Measurements from ENCODE around the gene ADGRG2. TPM values are rescaled to one million over a fixed set of nuclear protein-coding genes. Genes with fewer than 3 reads are reported as not detected.

ADGRG2 gene
- total and polyA plus RNA-seq, 2 donors (not counting 1 experiment from before 2014, with no cell fraction given): not detected

GRCh38 chrX:19096586-19096985, 25.7 kb downstream of the ADGRG2 start:
- no peak for ATAC-seq (ENCODE audit: low read depth)
- Histone ChIP-seq H3K27ac (ENCODE audit: low read length in 2 of 2) (no peak overlapping the region), H3K9me3 (ENCODE audit: control extremely low read depth in 1 of 3, control insufficient read depth in 2 of 3, insufficient read depth in 1 of 3, low read length in 2 of 3) (no peaks in the 10 kb centered on the region), H3K27me3 (replicated peaks in 1 of 4; ENCODE audit: control extremely low read depth in 1 of 4, control insufficient read depth in 3 of 4, insufficient read depth in 4 of 4, low read length in 3 of 4) (no peaks in the 10 kb centered on the region), H3K4me3 (ENCODE audit: control extremely low read depth in 1 of 5, extremely low read depth in 1 of 5, insufficient read depth in 1 of 5, low read depth in 2 of 5, low read length in 4 of 5) (no peak overlapping the region), H3K36me3 (replicated peaks in 1 of 2; ENCODE audit: control extremely low read depth in 1 of 2, control insufficient read depth in 1 of 2, extremely low read depth in 1 of 2, insufficient read depth in 2 of 2, low read length in 1 of 2) (no peaks in the 10 kb centered on the region), H3K79me2 (ENCODE audit: control insufficient read depth, insufficient read depth, low read length) (no peaks in the 10 kb centered on the region), H2AFZ (ENCODE audit: insufficient read depth, low read depth, low read length, poor library complexity, severe bottlenecking) (no peak overlapping the region), H3K4me1 (ENCODE audit: control insufficient read depth in 2 of 2, insufficient read depth in 2 of 2, low read length in 2 of 2) (no peaks in the 10 kb centered on the region), H4K20me1 (ENCODE audit: control insufficient read depth, insufficient read depth, low read length, poor library complexity, severe bottlenecking) (no peaks in the 10 kb centered on the region), H3K4me2 (replicated peaks; ENCODE audit: low read depth, low read length, poor library complexity, severe bottlenecking) (no peak overlapping the region), H3K9ac (ENCODE audit: low read length) (no peak overlapping the region)
- ChIA-PET POLR2A (no interaction called here), CTCF (no interaction called here)
- no peaks in the 10 kb centered on the region for H3K4me1 Mint-ChIP-seq
- H3K27me3 Mint-ChIP-seq: no peaks in the 10 kb centered on the region
- H3K9me3 Mint-ChIP-seq (ENCODE audit: insufficient read depth): no peaks in the 10 kb centered on the region
- 60% methylated on average over 2 of the region's 2 CpGs for WGBS (ENCODE audit: insufficient coverage)
- no peak overlapping the region for H3K4me3 Mint-ChIP-seq
- intact Hi-C loops (cut with micrococcal nuclease): no loop called here
- DNase-seq: no peak
- TF ChIP-seq CTCF (IDR thresholded peaks at IDR 0.05): no peak
- TF ChIP-seq EZH2 (IDR thresholded peaks at IDR 0.05; ENCODE audit: borderline replicate concordance, insufficient read depth, low read depth, low read length, poor library complexity, severe bottlenecking): no peak
- H3K27ac Mint-ChIP-seq: no peak overlapping the region

DNA sequence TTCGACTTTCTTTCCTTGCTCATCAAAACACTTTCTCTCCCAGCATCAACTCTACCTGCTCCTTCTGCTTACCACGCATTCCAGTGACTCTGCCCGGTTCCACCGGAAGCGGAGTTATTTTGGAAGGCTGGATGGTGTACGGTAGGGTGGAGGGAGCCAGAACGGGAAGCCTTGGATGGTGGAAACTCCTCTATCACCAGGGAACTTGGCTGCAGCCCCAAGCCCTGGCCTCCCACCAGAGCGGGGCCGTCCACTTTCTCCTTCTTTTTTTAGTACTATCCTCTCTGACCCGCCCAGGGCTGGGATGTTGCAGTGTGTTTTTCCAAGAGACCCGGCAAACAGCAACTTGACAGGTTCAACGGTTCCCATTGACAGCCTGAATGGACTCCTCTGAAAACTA, 27.6 kb downstream of the ADGRG2 start:
- CTCF ChIA-PET: no interaction called here
- Histone ChIP-seq H3K79me2 (ENCODE audit: control insufficient read depth, insufficient read depth, low read length) (no peaks in the 10 kb centered on the region), H3K4me2 (replicated peaks; ENCODE audit: low read depth, low read length, poor library complexity, severe bottlenecking) (no peak overlapping the region), H3K27ac (ENCODE audit: low read length in 2 of 2) (no peak overlapping the region), H3K9ac (ENCODE audit: low read length) (no peak overlapping the region), H3K4me3 (ENCODE audit: control extremely low read depth in 1 of 5, extremely low read depth in 1 of 5, insufficient read depth in 1 of 5, low read depth in 2 of 5, low read length in 4 of 5) (no peak overlapping the region), H4K20me1 (ENCODE audit: control insufficient read depth, insufficient read depth, low read length, poor library complexity, severe bottlenecking) (no peaks in the 10 kb centered on the region), H3K9me3 (ENCODE audit: control extremely low read depth in 1 of 3, control insufficient read depth in 2 of 3, insufficient read depth in 1 of 3, low read length in 2 of 3) (peaks cover 0 to 8% (median 0%) of the 10 kb centered on the region in 3 donors), H2AFZ (ENCODE audit: insufficient read depth, low read depth, low read length, poor library complexity, severe bottlenecking) (no peak overlapping the region), H3K27me3 (replicated peaks in 1 of 4; ENCODE audit: control extremely low read depth in 1 of 4, control insufficient read depth in 3 of 4, insufficient read depth in 4 of 4, low read length in 3 of 4) (no peaks in the 10 kb centered on the region), H3K36me3 (replicated peaks in 1 of 2; ENCODE audit: control extremely low read depth in 1 of 2, control insufficient read depth in 1 of 2, extremely low read depth in 1 of 2, insufficient read depth in 2 of 2, low read length in 1 of 2) (no peaks in the 10 kb centered on the region), H3K4me1 (ENCODE audit: control insufficient read depth in 2 of 2, insufficient read depth in 2 of 2, low read length in 2 of 2) (no peaks in the 10 kb centered on the region)
- ATAC-seq (ENCODE audit: low read depth) (no peak), DNase-seq (no peak)
- H3K4me3 Mint-ChIP-seq: no peak overlapping the region
- TF ChIP-seq CTCF (IDR thresholded peaks at IDR 0.05) (no peak), EZH2 (IDR thresholded peaks at IDR 0.05; ENCODE audit: borderline replicate concordance, insufficient read depth, low read depth, low read length, poor library complexity, severe bottlenecking) (no peak)
- POLR2A ChIA-PET: no interaction called here
- H3K9me3 Mint-ChIP-seq (ENCODE audit: insufficient read depth): peaks cover 5% of the 10 kb centered on the region
- intact Hi-C loops (cut with micrococcal nuclease): no loop called here
- WGBS (ENCODE audit: insufficient coverage): 67% methylated on average over 1 of the region's 12 CpGs
- H3K4me1 Mint-ChIP-seq: no peaks in the 10 kb centered on the region
- no peak overlapping the region for H3K27ac Mint-ChIP-seq
- H3K27me3 Mint-ChIP-seq: peaks cover 4% of the 10 kb centered on the region

All from B cell (primary cell).